ENCODE results near the gene PRKAB1.

DNA sequence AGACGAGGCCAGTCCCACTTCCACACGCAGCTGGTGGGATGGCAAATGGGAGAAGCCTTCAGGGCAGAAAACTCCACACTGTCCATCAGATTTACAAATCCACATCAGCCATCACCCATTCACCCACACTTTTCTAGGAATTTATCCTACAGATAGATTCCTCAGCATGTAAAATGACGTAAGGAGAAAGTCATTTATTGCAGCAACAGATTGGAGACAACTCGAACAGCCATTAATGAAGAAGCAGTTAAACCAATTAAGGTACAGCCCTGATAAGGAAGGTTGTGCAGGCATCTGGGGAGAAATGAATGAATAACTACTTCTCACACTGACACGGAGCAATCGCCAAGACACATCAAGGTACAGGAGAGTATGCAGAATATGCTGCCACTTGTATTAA, 26.2 kb downstream of the PRKAB1 start:
- TF ChIP-seq MTA2 (IDR thresholded peaks at IDR 0.05; ENCODE audit: low read depth) = no peak
- no peak for TF ChIP-seq POLR2A (conservative IDR thresholded peaks at IDR 0.05)
- TF ChIP-seq ZBTB8A (IDR thresholded peaks at IDR 0.05; ENCODE audit: partially characterized antibody) = no peak
- TF ChIP-seq NRF1 (conservative IDR thresholded peaks at IDR 0.05 in 1 of 2, IDR thresholded peaks at IDR 0.05 in 1 of 2) = no peak
- TF ChIP-seq, protein P1, sequence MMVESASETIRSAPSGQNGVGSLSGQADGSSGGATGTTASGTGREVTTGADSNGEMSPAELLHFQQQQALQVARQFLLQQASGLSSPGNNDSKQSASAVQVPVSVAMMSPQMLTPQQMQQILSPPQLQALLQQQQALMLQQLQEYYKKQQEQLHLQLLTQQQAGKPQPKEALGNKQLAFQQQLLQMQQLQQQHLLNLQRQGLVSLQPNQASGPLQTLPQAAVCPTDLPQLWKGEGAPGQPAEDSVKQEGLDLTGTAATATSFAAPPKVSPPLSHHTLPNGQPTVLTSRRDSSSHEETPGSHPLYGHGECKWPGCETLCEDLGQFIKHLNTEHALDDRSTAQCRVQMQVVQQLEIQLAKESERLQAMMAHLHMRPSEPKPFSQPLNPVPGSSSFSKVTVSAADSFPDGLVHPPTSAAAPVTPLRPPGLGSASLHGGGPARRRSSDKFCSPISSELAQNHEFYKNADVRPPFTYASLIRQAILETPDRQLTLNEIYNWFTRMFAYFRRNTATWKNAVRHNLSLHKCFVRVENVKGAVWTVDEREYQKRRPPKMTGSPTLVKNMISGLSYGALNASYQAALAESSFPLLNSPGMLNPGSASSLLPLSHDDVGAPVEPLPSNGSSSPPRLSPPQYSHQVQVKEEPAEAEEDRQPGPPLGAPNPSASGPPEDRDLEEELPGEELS (CRISPR knock-in tag; IDR thresholded peaks at IDR 0.05; ENCODE audit: borderline replicate concordance) = no peak
- no peak for TF ChIP-seq SMAD4 (CRISPR knock-in tag; conservative IDR thresholded peaks at IDR 0.05)
- no peak for TF ChIP-seq EGR1 (conservative IDR thresholded peaks at IDR 0.05)
- TF ChIP-seq ZNF707 (CRISPR knock-in tag; conservative IDR thresholded peaks at IDR 0.05) = no peak
- TF ChIP-seq, protein P2, sequence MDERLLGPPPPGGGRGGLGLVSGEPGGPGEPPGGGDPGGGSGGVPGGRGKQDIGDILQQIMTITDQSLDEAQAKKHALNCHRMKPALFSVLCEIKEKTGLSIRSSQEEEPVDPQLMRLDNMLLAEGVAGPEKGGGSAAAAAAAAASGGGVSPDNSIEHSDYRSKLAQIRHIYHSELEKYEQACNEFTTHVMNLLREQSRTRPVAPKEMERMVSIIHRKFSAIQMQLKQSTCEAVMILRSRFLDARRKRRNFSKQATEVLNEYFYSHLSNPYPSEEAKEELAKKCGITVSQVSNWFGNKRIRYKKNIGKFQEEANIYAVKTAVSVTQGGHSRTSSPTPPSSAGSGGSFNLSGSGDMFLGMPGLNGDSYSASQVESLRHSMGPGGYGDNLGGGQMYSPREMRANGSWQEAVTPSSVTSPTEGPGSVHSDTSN (CRISPR knock-in tag; IDR thresholded peaks at IDR 0.05; ENCODE audit: low read depth) = no peak
- TF ChIP-seq, protein P2 (tag; conservative IDR thresholded peaks at IDR 0.05; ENCODE audit: low read depth) = no peak
- TF ChIP-seq CBX3 (IDR thresholded peaks at IDR 0.05; ENCODE audit: borderline replicate concordance in 1 of 2, low read length in 2 of 2) = no peak
- no peak for TF ChIP-seq ZNF212 (CRISPR knock-in tag; IDR thresholded peaks at IDR 0.05)
- no peak for TF ChIP-seq GABPA (tag; conservative IDR thresholded peaks at IDR 0.05; ENCODE audit: low read depth)
- TF ChIP-seq BCL6 (CRISPR knock-in tag; IDR thresholded peaks at IDR 0.05) = no peak

Measured in K562 (cell line).